ENCODE measurements around the gene XPC.
"Not testable (repeated sequence)": the region's sequence is repeated elsewhere in the genome, so short reads cannot be mapped to it uniquely, and the experiment has no call there.

XPC gene

DNA sequence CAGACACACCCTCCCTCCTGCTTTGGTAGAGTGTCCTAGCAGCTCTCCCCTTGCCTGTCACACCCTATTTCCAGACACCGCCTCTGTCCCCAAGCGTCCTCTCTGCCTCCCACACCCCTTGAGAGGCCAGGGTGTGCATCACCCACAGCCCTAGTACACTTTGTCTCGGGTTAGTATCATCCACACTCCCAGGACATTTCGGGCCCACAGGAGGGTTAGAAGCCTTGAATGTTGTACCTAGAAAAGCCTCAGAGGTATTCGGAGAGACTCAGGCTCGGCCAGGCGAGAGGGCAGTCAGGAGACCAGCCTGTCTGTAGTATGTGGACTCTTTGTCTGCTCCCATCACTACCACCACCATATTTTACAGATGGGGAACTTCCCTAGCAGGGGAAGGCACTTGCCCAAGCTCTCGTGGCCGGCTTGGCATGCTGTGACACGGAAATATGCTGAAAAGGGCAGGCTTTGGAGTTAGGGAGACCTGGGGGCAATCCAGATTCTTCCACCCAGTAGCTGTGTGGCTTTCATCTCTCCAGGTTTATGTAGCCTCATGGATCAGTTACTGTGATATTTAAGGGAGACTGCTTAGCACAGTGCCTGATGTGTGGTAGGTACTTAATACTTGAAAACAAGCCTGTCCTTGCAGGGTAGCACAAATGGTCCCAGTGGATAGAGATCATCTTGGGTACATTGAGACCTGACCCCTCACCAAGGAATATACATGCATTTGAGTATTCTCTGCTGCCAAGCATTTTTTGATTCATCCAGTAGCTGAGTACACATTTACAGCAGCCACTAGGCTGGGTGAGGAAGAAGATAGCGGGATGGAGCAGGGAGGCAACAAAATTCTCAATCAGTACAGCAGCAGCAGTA lies 52.1 kb downstream of the XPC start:
- no peak for DNase-seq (ENCODE audit: low read depth, low spot score)
- H3K4me3 ChIP-seq (ENCODE audit: low read length) = peak overlapping the region; percentile 76

GRCh38 chr3:14125193-14126016 lies 53.0 kb downstream of the XPC start:
- no peak for DNase-seq (ENCODE audit: low read depth, low spot score)
- H3K4me3 ChIP-seq (ENCODE audit: low read length) = peak overlapping the region; percentile 76

- peak; percentile 98 for DNase-seq (ENCODE audit: low read depth, low spot score)
Measured at GRCh38 chr3:14124615-14125192, 53.7 kb downstream of the XPC start, which contains the start of the genes CHCHD4 and TMEM43. Gene CHCHD4 (minus strand): TSS chr3:14124870. CDS start chr3:14124676, 194 bp downstream. Gene TMEM43 (plus strand): TSS chr3:14125052. CDS start chr3:14125194, 142 bp downstream.

DNA sequence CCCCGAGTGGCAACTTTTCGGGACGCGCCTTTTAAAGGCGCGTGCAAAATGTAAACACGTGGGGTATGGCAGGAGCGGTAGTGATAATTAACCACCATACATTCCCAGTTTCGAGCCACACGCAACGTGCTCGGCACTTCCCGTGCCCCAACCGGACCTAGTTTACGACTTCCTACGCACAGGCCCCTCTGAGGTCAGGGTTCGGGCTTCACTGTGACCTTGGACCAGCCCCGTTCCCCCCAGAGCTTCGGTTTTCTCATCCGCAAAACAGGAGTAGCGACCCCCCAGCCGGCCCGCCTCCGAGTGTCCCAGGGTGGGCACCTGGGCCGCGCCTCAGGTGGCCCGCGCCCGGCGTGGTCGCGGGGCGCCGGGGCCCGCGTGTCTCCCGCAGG lies 54.2 kb downstream of the XPC start:
- H3K4me3 ChIP-seq (ENCODE audit: low read length) = peak overlapping the region; percentile 76
- DNase-seq (ENCODE audit: low read depth, low spot score) = peak; percentile 69

More at GRCh38 chr3:14124615-14125192, 53.7 kb downstream of the XPC start, which contains the start of the genes CHCHD4 and TMEM43:
- H3K4me3 ChIP-seq (ENCODE audit: low read length) = peak within 1 kb of the TSS; percentile 76

DNA sequence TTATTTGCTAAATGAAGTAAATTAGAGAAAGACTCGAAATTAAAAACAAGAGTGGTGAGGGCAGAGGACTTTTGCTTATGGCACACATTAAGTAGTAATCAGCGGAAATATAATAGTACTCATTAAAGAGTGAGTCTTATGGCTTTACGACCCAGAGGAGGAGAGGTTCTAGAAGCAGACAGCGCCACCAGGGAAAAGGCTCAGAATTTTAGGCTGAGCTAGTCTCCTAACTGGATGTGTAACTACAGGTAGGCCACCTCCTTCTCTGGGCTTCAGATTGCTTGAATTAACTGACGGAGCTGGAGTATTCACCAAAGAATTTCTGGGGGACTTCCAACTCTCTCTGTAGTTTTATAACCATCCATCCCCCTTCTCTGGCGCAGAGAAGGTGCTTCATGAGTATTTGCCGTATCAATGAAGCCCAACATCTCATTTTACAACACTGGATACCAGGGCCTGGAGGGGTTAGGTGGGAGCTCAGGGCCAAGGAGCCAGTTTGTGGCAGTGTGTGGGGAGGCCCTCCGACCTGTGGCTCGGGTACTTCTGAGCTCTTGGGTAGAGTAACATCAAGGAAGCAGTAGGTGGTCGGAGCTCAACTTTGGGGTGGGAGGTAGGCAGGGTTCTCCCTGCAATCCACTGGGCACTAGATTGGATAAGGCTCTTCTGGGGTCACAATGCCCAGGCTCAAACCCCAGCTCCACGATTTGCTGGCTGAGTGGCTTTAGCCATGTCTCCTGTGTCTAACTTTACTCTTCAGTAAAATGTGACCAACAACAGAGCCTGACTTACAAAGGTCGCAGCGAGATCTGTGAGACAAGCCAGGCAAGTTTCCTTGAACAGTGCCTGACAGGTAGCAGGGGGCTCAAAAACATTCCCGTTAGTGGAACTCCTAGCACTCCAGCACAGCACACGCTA lies 54.8 kb downstream of the XPC start:
- DNase-seq (ENCODE audit: low read depth, low spot score) = no peak

GRCh38 chr3:14122301-14122700 lies 56.1 kb downstream of the XPC start:
- no peak for DNase-seq (ENCODE audit: low read depth, low spot score)

More for the DNA sequence above, 54.8 kb downstream of the XPC start:
- H3K4me3 ChIP-seq (ENCODE audit: low read length) = peak overlapping the region; percentile 76

DNA sequence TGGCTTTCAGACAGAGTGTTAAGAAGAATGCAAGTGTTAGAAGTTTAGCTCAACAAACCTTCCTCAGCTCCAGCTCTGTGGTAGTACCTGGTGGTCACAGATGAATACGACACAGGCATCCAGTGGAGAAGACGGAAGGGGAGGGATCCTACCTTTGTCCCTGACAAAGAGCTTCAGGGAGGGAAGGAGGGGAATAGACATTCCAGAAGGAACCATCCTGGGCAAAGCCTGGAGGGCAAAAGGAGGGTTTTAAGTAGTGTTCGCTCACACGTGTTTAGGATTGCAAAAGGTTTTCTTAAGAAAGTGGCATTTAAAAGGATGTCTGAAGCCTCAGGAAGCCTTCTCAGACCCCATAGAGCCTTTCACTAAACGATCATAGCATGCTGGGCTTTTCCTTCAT lies 56.5 kb downstream of the XPC start:
- no peak for DNase-seq (ENCODE audit: low read depth, low spot score)

More at GRCh38 chr3:14122301-14122700, 56.1 kb downstream of the XPC start:
- H3K4me3 ChIP-seq (ENCODE audit: low read length) = no peak overlapping the region

DNA sequence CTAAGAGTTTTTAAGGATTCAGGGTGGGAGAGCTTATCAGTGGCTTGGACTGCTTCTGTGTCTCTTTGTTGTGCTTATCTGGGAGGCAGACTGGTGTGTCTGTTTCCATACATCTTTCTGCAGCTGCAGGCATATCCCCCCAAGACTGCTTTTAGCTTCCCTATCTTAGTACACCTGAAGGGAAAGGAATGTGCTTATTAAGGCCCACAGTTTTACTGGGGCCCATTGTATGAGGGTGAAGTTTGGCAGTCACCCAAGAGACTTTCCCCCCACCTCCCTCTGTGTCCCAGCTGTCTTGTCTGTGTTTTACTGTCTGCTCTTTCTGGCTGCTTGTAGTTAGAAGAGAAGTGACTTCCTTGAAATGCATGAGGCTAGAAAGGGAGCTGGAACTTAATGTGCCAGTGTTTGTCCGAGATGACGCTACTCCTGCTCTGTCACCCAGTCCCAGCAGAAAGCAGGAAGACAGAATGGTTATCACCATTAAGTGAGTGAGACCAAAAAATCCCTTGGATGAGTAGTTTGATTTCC lies 57.4 kb downstream of the XPC start:
- DNase-seq (ENCODE audit: low read depth, low spot score); H3K4me3 ChIP-seq (ENCODE audit: low read length): not testable (repeated sequence)

More for the DNA sequence above, 56.5 kb downstream of the XPC start:
- H3K4me3 ChIP-seq (ENCODE audit: low read length) = no peak overlapping the region

DNA sequence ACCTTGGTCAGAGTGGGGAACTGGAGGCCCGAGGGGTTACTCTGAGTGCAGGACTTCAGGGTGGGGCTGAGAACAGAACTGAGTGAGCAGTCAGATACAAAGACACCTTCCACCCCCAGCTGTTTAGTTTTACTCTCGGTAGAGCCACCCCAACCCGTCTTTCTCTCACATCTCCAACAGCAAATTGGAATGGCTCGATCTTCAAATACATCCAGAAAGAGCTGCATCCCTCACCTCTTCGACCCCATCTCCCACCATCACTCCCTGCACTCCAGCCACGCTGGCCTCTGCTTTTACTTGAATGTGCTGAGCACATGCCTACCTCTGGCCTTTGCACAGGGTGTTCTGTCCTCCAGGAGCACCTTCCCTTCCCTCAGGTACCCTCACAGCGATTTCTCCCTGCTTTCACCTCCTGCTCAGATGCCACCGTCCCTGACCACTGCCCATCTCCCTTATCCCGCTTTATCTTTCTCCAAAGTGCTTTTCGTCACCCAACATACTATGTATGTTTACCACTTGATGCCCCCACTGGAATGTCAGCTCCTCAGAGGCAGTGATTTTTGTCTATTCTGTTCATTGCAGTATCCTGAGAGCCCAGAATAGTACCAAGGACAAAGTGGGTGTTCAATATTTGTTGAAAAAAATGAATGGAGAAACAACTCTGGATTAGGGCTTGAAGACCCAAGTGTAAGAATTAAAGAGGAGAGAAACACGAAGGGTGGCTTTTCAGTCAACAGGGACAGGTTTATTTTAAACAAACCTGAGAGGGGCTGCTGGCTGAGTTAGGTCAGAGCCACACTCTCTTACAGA lies 58.1 kb downstream of the XPC start:
- DNase-seq (ENCODE audit: low read depth, low spot score) = no peak
- H3K4me3 ChIP-seq (ENCODE audit: low read length) = no peak overlapping the region

DNA sequence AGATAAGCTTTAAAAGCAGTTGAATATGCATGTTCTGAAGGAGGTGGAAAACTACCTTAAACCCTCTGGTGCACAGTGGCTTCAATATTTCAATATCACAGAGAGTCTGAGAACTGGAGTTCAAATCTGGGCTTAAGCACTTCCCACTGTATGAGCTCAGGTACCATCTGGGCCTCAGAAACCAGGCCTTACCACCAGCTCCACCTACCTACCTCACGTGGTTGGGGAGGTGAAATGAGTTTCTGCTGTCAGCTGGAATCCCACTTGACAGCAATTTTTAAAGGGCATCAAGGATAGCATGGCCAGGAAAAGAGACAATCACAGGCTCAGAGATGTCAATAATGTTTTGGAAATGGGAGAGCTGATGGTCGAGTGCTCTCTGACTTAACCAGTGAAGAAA lies 58.8 kb downstream of the XPC start:
- no peak overlapping the region for H3K4me3 ChIP-seq (ENCODE audit: low read length)
- DNase-seq (ENCODE audit: low read depth, low spot score) = no peak

DNA sequence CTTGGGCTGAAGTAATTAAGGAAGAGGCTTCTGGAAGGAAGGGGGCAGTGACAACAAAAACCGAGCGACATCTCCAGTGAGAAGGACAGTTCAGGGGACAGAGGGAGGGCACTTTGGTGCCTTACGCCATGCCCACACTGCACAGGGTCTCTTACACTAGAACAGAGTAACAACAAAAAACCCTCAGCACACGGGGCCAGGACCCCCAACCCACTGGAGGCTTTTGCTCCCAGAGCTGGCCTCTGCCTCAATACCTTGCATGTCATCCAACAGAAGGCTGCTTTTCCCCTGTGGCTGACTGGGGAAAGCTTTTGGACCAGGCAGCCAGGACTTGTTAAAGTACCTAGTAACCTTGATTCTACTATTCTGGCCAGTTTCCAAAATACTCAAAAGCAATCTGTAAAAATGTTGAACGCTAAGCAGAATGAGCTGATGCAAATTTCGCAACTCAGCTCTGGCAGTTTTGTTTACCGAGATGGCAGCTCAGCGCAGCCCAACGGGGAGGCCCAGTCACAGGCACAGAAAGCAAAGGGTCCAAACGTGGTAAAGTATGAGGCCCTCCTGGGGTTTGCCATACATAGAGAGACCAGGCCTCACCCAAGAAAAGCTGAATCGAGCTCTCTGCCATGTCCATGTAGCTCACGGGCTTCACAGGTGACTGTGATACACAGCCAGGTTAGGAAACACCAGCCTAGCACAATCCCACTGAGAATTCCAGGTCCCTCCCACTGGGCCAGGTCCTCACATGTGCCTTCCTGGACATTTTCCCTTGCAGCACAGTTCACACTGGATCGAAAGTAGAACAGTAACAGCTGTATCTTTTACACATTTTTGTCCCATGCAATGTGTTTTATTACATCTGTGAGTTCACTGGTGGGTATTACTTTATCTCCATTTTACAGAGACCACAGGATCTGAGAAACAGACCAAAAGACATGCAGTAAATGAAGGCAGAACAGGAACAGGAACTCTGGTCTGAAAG lies 59.7 kb downstream of the XPC start:
- no peak overlapping the region for H3K4me3 ChIP-seq (ENCODE audit: low read length)
- no peak for DNase-seq (ENCODE audit: low read depth, low spot score)

GRCh38 chr3:14117468-14118399 lies 60.7 kb downstream of the XPC start:
- no peak for DNase-seq (ENCODE audit: low read depth, low spot score)
- H3K4me3 ChIP-seq (ENCODE audit: low read length) = no peak overlapping the region

- no peak overlapping the region for H3K4me3 ChIP-seq (ENCODE audit: low read length)
- no peak for DNase-seq (ENCODE audit: low read depth, low spot score)
Measured at GRCh38 chr3:14113965-14114635, 64.3 kb downstream of the XPC start.

GRCh38 chr3:14110699-14111098 lies 67.7 kb downstream of the XPC start:
- no peak for DNase-seq (ENCODE audit: low read depth, low spot score)
- no peak overlapping the region for H3K4me3 ChIP-seq (ENCODE audit: low read length)

GRCh38 chr3:14109821-14110220 lies 68.6 kb downstream of the XPC start:
- DNase-seq (ENCODE audit: low read depth, low spot score); H3K4me3 ChIP-seq (ENCODE audit: low read length): not testable (repeated sequence)

Measured in Jurkat, Clone E6-1 (cell line).